ENCODE data around the gene NCKAP5L.
"Not testable (repeated sequence)": the region's sequence is repeated elsewhere in the genome, so short reads cannot be mapped to it uniquely, and the experiment has no call there.

NCKAP5L gene, protein sequence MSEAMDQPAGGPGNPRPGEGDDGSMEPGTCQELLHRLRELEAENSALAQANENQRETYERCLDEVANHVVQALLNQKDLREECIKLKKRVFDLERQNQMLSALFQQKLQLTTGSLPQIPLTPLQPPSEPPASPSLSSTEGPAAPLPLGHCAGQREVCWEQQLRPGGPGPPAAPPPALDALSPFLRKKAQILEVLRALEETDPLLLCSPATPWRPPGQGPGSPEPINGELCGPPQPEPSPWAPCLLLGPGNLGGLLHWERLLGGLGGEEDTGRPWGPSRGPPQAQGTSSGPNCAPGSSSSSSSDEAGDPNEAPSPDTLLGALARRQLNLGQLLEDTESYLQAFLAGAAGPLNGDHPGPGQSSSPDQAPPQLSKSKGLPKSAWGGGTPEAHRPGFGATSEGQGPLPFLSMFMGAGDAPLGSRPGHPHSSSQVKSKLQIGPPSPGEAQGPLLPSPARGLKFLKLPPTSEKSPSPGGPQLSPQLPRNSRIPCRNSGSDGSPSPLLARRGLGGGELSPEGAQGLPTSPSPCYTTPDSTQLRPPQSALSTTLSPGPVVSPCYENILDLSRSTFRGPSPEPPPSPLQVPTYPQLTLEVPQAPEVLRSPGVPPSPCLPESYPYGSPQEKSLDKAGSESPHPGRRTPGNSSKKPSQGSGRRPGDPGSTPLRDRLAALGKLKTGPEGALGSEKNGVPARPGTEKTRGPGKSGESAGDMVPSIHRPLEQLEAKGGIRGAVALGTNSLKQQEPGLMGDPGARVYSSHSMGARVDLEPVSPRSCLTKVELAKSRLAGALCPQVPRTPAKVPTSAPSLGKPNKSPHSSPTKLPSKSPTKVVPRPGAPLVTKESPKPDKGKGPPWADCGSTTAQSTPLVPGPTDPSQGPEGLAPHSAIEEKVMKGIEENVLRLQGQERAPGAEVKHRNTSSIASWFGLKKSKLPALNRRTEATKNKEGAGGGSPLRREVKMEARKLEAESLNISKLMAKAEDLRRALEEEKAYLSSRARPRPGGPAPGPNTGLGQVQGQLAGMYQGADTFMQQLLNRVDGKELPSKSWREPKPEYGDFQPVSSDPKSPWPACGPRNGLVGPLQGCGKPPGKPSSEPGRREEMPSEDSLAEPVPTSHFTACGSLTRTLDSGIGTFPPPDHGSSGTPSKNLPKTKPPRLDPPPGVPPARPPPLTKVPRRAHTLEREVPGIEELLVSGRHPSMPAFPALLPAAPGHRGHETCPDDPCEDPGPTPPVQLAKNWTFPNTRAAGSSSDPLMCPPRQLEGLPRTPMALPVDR (N-terminal part only)

DNA sequence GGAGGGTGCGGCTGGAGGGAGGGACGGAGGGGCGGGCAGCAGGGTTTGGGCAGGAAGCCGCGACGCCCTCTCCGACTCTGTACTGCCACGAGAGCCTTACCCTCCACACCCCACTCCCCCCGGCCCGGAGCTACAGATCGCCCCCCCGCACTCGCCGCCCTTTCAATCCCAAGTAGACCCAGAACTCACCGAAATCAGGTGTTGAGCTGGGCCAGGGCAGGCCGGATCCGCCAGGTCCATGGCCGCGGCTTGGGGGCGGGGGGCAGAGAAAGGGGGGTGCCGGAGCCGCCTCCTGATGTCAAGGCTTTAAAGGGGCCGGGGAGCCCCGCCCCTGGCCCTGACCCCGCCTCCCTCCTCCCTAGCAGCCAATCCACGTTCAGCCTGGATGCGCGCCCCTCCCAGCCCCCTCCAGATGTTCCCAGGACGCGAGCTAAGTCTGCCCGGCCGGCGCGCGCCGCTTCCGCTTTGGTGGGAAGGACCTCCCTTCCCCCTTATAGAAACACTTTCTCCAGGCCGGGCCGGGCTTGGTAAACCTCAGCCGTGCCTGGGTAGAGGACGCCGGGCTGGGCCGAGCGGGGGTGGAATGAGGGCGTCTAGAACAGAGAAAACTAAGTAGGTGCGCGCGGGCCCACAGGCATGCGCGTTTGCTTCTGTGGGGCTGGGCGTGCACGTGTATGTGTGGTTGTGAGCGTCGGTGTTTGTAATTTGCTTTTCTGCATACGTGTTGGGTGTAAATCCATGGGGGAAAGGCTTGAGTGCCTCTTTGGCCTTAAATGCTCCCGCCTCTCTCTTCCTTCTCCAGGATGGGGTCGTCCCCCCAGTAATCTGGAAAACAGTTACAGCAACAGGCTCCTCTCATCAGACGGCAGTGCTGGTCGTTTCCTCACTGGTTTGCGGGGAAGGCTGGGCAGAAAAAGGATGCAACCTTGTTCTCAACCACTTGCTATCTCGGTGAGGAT, at the start of gene NCKAP5L:
Gene NCKAP5L (minus strand): TSS at position 281 of the 959 bp plus-strand sequence. CDS start 24,369 bp downstream, outside the sequence.
- in situ Hi-C loops (cut with HindIII; ENCODE audit: low sequenced_read_pairs): no loop called here

DNA sequence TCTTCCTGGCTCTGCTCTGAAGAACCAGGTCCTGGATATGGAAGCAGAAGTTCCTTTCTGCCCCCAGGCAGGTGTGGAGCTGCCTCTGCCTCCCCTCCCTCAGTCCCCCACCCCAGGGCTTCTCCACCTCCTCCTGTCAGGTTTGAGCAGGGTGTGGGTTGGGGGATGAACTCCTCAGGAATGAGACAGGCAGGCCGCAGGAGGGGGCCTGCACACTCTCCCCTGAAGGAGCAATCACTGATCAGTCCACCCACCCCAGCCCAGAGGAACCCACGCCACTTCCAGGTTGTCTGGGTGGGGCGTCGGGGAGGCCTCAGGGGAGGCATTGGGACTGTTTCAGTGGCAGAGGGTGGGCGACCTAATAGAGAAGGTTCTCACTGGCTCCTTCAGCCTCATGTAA, 48.9 kb upstream of the NCKAP5L start:
- in situ Hi-C loops (cut with HindIII; ENCODE audit: low sequenced_read_pairs): no loop called here

DNA sequence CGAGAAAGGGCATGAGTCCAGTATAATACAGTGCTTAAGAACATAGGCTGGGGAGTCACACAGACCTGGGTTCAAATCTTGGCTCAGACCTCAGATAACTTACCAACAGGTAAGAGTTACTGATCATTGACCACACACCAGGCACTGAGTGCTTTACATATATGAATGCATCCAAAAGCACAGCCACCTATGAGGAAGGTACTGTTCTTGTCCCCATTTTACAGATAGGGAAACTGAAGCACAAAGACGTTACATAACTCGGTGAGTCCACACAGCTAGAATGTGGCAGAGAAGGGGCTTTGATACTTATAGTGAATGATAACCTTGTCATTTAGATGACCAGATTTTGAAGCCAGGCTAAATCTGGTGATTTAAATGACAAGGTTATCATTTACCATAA, 47.9 kb upstream of the NCKAP5L start:
- in situ Hi-C loops (cut with HindIII; ENCODE audit: low sequenced_read_pairs): no loop called here

DNA sequence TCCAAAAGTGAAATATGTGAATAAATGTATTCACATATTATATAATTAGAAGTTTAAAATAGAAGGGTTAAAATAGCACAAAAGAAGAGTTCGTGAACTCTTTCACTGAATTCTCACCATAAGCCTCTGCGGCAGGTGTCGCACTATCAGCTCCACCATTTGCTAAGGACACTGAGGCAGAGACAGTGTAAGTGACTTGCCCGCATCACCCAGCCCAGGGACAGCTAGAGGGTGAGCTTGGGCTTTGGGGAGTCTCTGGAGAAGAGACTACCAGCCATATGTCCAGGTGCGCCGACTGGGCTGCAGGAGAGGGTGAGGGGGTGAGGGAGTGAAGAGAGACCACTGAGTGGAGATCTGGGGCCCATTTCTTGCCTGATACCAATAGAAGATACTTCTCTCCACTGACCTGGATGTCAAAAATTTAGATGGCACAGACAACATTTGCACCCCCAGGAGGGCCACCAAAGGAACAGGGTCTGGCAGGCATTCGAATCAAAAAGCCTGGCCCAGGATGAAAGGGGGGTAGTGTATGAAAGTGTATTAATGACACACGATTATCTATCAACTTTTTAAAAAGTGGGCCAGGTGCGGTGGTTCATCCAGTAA, 47.0 kb upstream of the NCKAP5L start:
- in situ Hi-C loops (cut with HindIII; ENCODE audit: low sequenced_read_pairs): no loop called here

DNA sequence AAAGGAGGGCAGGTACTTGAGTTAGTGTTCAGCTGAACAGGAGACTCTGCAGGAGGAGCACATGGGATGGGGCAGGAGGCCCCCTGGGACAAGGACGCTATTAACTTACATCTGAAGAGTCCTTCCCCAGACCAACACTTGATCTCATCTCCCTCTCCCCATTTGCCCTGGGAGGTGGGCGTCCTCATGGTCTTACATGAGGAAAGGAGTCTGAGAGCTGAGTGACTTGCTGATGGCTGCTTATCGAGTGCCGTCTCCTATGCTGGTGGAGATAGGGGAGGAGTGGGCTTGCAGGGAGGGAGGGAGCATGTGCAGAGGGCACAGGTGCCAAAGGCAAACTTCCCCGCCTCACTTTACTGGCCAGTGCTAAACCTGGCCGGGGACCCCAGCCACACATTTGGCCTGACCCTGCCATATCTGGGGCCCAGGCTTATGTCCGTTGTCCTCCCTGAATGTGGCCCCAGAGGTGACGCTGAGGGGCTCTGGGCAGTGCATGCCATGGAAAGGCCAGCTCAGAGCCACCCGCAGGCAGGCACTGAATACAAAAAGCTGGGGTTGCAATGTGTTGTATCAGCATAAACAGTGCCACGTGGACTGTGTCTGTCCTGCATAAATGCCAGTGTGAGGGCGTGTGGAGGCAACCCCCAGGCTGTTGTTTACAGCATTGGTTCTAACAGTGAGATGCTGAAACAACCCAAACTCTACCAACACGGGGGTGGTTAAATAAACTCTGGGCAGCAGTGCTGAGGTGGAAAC, 46.1 kb upstream of the NCKAP5L start:
- in situ Hi-C loops (cut with HindIII; ENCODE audit: low sequenced_read_pairs): no loop called here

DNA sequence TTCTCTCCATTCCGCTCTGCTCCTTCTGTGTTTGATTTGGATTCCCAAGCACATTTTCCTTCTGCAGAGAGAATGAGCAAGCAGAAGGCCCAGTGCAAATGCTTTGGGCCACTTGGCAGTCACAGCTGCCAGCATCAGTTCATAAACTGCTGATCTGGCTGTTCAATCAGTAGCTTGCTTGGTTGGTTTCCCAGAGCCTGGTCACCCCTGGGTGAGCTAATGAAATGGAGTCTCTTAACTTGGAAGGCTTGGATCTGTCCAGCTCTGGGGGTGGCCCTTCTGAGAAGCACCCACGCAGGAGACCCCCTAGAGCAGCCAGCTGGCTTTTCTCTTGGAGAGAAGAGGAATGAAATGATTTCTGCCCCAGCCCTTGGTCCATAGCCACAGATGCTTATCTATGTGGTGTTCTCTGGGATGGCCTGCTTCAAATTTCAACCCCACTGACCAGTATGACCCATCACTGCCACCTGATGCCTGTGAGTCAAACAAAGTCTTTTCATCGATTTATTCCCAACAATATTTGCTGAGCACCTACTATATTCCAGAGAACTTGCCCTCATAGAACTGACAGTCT, 45.2 kb upstream of the NCKAP5L start:
- in situ Hi-C loops (cut with HindIII; ENCODE audit: low sequenced_read_pairs): no loop called here

DNA sequence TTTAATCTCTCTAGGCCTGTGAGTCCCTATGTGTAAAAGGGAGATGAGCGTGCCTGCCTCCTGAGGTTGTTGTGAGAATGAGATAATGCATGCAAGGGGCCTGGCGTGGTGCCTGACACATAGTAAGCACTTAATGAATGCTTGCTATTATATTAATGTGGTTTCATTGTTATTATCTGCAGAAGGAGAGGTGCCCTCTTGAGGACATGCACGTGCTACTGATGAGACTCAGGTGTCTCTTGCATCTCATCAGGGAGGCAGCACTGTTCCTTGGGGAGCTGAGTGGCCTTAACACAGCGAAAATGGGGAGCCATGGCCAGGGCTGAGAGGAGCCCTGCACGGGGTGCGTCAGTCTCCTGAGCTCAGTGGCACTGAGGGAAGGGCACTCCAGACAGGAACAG, 44.6 kb upstream of the NCKAP5L start:
- in situ Hi-C loops (cut with HindIII; ENCODE audit: low sequenced_read_pairs): no loop called here

DNA sequence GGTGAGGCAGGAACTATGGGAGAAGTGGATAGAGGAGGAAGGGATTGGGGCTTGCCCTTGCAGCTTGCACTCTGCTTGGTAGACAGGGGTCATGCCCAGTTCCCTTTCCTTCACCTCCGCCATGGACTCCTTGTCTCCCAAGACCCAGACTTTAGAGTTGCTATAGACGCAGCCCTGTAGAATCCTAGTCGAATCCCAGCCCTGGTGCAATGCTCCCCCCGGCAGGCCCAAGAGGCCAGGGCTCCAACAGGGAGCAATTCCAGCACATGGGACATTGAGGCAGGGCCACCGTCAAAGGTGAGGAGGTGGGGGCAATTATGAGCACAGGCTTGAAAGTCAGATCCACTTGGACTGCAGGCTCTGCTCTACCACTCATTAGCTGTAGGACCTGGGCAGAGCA, 44.2 kb upstream of the NCKAP5L start:
- in situ Hi-C loops (cut with HindIII; ENCODE audit: low sequenced_read_pairs): no loop called here

DNA sequence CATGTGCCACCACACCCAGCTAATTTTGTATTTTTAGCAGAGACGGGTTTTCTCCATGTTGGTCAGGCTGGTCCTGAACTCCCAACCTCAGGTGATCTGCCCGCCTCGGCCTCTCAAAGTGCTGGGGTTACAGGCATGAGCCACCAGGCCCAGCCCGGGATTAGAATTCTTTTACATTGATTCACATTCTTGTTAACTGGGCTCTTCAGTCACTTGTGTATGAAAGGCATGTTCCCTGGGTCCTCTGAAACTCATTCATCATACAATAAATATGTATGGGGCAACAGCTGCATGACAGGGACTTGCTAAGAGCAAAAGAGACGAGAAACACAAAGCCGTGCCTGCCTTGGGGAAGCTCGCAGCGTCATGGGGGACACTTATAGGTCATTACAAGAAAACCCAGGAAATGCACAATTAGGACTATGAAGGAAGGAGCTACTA, 43.6 kb upstream of the NCKAP5L start:
- in situ Hi-C loops (cut with HindIII; ENCODE audit: low sequenced_read_pairs): not testable (repeated sequence)

DNA sequence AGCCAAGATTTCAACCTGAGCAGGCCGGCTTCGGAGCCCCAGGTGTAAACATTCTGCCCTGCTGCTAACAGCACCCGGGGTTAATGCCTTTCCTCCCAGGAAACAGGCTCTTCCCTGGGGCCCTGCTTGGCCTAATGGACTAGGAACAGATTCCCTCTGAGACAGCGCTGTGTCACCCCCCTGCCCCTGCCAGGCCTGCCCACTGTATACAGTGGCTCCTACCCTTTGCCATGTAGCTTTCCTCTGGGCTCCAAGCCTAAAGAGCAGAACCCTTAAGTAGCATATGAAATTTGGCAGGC, 43.0 kb upstream of the NCKAP5L start:
- in situ Hi-C loops (cut with HindIII; ENCODE audit: low sequenced_read_pairs): no loop called here

DNA sequence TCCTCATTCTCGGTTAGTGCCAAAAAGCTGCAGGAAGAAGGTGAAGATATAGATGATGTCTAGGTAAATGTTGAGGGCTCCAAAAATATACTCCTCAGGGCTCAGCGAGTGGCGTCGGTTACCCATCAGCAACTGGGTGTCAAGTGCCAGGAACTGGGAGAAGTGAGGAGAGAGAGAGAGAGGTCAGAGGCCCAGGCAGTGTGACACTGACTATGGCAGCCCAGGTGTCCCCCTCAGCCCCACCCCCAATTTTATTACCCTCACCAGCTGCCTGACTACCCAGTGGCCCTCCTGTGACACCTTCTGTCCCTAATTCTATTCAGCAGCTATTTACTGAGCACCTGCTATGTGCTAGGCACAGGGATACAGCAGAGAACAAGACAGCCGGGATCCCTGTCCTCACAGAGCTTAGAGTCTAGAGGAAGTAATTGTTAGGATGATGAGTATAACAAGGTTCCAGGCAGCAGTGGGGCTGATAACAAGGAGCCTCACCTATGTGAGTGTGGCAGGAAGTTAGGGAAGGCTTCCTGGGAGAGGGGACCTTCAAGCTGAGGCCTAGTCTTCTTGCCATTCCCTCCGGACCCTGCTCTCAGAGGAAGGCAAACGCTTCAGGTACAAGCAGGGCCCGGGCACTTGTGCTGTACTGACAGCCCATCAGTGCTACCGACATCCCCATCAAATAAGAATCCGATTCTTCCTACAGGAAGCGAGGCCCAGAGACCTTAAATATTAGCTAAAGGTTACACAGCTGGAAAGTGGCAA, 42.5 kb upstream of the NCKAP5L start:
- in situ Hi-C loops (cut with HindIII; ENCODE audit: low sequenced_read_pairs): no loop called here

DNA sequence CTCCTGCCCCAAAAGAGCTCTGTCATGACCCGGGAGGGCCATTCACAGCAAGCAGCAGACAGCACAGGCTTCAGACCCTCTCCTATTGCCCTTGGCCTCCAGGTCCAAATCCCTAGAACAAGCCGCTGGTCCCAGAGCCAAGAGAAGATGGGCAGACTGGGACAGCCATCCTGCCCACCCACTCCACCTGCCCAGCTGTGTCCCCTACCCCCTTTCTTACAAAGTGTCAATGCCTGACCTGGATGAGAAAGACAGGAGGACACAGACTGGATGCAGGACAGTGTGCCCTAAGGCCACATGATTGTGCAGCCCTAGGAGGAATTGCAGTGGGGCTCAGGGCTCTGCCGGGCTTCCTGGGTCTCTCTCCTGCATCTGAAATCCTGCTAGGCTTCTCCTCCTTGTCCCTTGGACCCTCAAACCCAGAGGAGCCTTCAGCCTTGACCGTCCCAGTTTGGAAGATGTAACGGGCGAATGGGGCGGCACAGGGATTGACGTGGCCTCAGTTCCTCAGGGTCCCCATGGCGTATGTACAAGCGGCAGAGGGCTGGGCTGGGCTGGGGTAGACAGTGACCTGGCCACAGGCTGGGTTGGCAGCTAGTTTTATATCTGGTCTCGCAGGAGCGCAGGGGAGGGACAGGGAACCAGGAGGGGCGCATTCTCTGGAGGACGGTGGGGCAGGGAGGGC, 41.7 kb upstream of the NCKAP5L start:
- in situ Hi-C loops (cut with HindIII; ENCODE audit: low sequenced_read_pairs): no loop called here

DNA sequence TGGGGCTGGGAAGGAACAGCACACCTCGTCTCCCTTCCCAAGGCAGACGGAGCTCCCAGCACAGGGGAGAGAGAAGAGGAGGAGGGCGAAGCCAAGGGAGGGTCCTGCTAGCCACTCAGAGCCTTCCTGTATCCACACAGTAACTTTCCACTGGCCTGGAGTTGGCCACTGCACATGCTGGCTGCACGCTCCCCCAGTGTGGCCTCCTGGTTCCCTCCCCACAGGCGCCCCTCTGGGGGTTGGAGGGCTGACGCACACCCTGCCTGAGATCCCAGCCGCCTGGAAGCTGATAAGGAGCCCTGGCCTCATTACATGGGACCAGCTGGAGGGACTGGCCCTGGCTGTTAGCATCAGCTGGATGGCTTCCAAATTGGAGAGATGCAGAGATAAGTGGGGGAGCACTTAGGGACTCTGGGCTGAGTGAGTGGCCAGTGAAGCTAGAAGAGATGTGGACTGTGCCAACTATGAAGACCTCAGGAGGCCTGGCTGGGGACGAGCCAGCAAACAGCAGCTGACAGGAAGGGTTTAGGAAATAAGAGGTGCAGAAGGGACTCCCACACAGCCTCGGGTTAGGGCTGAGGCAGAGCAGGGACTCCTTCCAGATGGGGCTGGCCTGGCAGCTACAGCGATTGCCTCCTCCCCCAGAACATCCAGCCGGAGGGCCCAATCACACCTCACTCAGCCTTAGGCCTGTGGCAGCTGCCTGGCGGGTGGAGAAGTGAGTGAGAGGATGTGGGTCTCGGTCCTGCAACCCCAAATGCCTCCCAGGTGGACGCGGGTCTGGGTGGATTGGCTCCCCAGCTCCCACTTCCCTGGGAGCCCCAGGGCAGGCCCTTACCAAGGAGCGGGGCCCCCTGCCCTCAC, 41.0 kb upstream of the NCKAP5L start:
- in situ Hi-C loops (cut with HindIII; ENCODE audit: low sequenced_read_pairs): no loop called here

DNA sequence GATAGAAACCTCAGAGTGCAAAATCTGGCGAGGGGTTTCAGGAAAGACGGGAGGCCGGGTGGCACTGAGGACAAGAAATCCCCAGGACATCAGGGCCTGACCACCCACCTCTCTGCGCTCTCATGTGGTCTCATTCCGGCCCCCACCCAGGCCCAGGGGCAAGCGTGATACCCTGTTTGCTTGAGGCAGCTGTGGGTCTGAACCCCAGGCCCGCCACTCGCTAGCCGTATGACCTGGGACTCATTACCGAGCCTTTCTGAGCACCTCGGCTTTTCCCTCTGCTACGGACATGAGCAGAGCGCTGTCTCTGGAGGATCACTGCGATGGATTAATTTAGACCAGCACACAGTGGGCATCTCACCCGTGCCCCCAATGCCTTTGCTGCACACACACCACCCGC, 40.2 kb upstream of the NCKAP5L start:
- in situ Hi-C loops (cut with HindIII; ENCODE audit: low sequenced_read_pairs): no loop called here

DNA sequence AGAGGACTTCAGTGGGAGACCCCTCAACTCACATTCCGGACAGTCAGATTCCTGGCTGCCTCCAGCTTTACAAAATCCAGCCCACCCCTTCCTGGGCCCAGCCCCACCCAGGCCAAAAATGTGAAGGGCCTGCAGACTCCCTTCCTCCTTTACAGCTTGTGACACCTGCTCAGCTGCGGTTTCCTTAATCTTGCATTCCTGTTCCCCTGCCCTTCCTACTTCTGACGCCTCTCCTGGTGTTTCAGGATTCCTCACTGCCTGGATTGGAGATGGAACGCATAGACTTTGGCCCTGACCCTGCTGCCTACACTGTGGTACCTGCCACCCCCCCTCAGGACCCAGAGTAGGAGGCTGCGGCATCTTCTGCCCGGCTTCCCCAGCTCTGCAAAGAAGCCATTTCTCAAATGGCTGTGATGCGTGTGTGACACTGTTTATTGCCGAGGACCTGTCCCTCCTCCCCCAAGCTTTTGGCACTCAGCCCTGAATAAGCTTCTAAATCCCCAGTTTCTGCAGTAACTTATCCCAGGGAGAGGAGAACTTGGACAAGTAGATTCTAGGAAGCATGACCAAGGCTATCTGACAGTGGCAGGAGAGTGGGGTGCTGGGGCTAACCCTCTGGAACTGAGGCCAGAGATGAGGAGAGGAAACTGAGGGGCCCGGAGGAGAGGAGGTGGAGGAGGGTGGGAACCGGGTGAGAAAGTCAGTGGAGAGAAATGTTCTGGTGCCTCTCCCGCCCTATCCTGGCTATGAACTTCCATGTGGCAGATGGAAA, 39.5 kb upstream of the NCKAP5L start:
- in situ Hi-C loops (cut with HindIII; ENCODE audit: low sequenced_read_pairs): no loop called here
